Mucosa of rectum (tissue), 2 donors: ENCODE results near the gene CCDC171.
"Not testable (repeated sequence)": the region's sequence is repeated elsewhere in the genome, so short reads cannot be mapped to it uniquely, and the experiment has no call there.

ENCODE experiments used
- H3K27ac ChIP-seq, 2 donors: one replicate each; pipeline ENCODE4 v1.7.0; 2013; ENCODE audit warnings: inconsistent platforms in 2 of 2, low read depth in 2 of 2, low read length in 2 of 2
- H3K27me3 ChIP-seq, 2 donors: one replicate each; pipeline ENCODE4 v1.7.0; 2013; ENCODE audit warnings: low read length in 2 of 2; ENCODE audit not compliant: control insufficient read depth in 2 of 2, insufficient read depth in 2 of 2
- H3K36me3 ChIP-seq, 2 donors: one replicate each; pipeline ENCODE4 v1.7.0; 2013; ENCODE audit warnings: low read length in 2 of 2; ENCODE audit not compliant: control insufficient read depth in 2 of 2, insufficient read depth in 2 of 2
- H3K4me1 ChIP-seq, 2 donors: one replicate each; pipeline ENCODE4 v1.7.0; 2013; ENCODE audit warnings: low read length in 2 of 2, mild to moderate bottlenecking in 1 of 2; ENCODE audit not compliant: control insufficient read depth in 2 of 2, insufficient read depth in 2 of 2
- H3K4me3 ChIP-seq, 2 donors: one replicate each; pipeline ENCODE4 v1.7.0; 2013; ENCODE audit warnings: low read length in 2 of 2
- H3K9ac ChIP-seq, 2 donors: one replicate each; pipeline ENCODE4 v1.7.0; 2013; ENCODE audit warnings: low read length in 2 of 2, low read depth in 1 of 2, mild to moderate bottlenecking in 1 of 2
- H3K9me3 ChIP-seq, 2 donors: one replicate each; pipeline ENCODE4 v1.7.0; 2013; ENCODE audit warnings: low read length in 2 of 2; ENCODE audit not compliant: control insufficient read depth in 2 of 2
- donor health status: healthy.
- donor health status: Normal muscosa, but diverticular disease.

Gene CCDC171

DNA sequence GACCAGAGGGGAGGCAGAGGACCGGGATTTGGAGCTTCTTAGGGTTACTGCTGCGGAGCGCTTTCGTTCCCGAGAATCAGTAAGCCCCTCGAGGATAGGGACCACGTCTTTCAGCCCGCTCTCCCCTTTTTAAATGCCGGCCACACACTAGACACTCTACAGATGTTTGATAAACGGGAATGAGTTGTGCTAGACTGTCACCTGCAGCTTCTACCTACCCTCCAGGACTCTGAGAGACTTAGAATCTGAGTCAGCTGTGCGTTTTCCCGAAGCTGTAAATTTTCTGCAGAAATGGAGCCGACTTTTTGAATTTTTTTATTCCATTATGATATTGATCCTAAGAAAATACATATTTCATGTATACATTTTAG, 670 bp downstream of the CCDC171 start:
- Histone ChIP-seq H3K9ac (peak overlapping the region; percentile 87 to 92), H3K4me1 (peaks cover 11 to 20% of the 10 kb centered on the region in 2 donors), H3K36me3 (no peaks in the 10 kb centered on the region), H3K9me3 (no peaks in the 10 kb centered on the region), H3K27me3 (no peaks in the 10 kb centered on the region), H3K27ac (peak overlapping the region; percentile 82 to 85), H3K4me3 (peak overlapping the region; percentile 79 to 95)

DNA sequence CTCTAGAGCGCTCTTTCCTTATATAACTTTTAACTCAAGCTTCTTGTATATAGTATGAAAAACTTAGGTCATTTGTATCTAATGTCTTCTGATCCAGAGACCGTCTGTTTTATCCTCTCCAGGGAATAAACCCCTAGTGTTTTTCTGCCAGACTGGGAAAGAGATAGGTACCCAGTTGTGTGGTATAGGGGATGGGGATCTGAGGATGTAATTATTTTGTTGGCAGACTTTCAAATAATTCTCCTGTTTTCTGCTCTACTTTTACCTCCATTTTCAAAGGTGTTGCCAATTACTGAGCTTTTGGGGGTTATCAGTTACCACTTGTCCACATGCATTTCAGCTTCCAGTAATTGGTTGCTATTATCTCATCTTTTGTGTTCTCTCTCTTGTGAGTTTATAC, 17.9 kb downstream of the CCDC171 start:
- Histone ChIP-seq H3K36me3 (no peaks in the 10 kb centered on the region), H3K4me3 (no peak overlapping the region), H3K27me3 (no peaks in the 10 kb centered on the region), H3K4me1 (no peaks in the 10 kb centered on the region), H3K9ac (no peak overlapping the region), H3K9me3 (no peaks in the 10 kb centered on the region), H3K27ac (no peak overlapping the region)

DNA sequence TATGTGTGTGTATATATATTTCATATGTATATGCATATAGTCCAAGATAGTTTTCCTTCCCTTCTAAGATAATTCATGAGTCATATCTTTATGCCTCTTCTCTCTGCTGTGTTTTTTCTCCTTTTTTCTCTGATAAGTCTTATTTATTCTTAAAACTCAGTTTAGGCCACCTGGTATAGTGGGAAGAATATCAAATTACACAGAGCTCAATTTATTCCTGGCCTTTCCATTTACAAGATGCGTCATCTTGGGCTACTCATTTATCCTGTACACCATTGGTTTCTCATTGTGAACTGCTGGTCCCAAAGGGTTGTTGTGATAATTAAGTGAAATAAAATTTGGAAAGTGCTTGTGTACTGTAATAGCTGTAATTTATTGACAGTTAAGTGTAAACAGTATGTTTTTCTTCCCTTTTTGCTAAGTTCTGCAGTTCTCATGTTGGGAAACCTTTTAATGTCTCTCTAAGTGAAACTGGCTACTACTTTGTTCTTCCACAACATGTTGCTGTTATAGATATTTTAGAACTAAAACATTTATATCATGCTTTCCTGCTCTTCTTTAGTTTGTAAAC, 19.4 kb downstream of the CCDC171 start:
- no peak overlapping the region for H3K27ac ChIP-seq
- H3K9me3 ChIP-seq, result no peaks in the 10 kb centered on the region
- no peaks in the 10 kb centered on the region for H3K36me3 ChIP-seq
- H3K9ac ChIP-seq, result no peak overlapping the region
- H3K4me1 ChIP-seq, result no peaks in the 10 kb centered on the region
- no peaks in the 10 kb centered on the region for H3K27me3 ChIP-seq
- H3K4me3 ChIP-seq, result no peak overlapping the region

- Histone ChIP-seq H3K4me1 (no peaks in the 10 kb centered on the region), H3K4me3 (no peak overlapping the region), H3K27ac (no peak overlapping the region), H3K27me3 (no peaks in the 10 kb centered on the region), H3K36me3 (no peaks in the 10 kb centered on the region), H3K9ac (no peak overlapping the region), H3K9me3 (no peaks in the 10 kb centered on the region)
Measured at GRCh38 chr9:15576350-15577050, 23.7 kb downstream of the CCDC171 start.

DNA sequence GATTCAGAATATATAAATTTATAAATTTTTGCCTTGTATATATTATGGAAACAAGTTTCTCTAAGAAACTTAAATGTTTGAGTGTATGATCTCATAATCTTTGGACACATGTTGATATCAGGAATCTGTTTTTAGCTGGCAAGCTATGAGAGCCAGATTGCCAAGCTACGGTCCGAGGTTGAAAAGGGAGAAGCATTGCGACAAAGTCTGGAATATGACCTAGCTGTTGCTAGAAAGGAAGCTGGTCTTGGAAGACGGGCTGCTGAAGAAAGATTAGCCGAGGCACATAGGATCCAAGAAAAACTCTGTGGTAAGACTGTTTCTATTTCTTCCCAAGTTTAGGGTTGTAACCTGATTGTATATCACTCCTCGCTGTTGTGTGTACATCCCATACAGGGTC, 25.9 kb downstream of the CCDC171 start:
- H3K4me1 ChIP-seq, result no peaks in the 10 kb centered on the region
- no peak overlapping the region for H3K4me3 ChIP-seq
- H3K9ac ChIP-seq, result no peak overlapping the region
- H3K36me3 ChIP-seq, result no peaks in the 10 kb centered on the region
- H3K9me3 ChIP-seq, result no peaks in the 10 kb centered on the region
- no peak overlapping the region for H3K27ac ChIP-seq
- H3K27me3 ChIP-seq, result no peaks in the 10 kb centered on the region

GRCh38 chr9:15584379-15584778, 31.5 kb downstream of the CCDC171 start:
- H3K27me3 ChIP-seq, result no peaks in the 10 kb centered on the region

GRCh38 chr9:15592317-15592716, 39.5 kb downstream of the CCDC171 start:
- Histone ChIP-seq H3K36me3 (no peaks in the 10 kb centered on the region), H3K9me3 (no peaks in the 10 kb centered on the region), H3K4me1 (no peaks in the 10 kb centered on the region), H3K27ac (no peak overlapping the region), H3K27me3 (no peaks in the 10 kb centered on the region), H3K9ac (no peak overlapping the region), H3K4me3 (no peak overlapping the region)

More at GRCh38 chr9:15584379-15584778, 31.5 kb downstream of the CCDC171 start:
- no peaks in the 10 kb centered on the region for H3K4me1 ChIP-seq
- H3K9ac ChIP-seq, result no peak overlapping the region
- no peak overlapping the region for H3K27ac ChIP-seq
- H3K4me3 ChIP-seq, result no peak overlapping the region
- no peaks in the 10 kb centered on the region for H3K36me3 ChIP-seq
- no peaks in the 10 kb centered on the region for H3K9me3 ChIP-seq

GRCh38 chr9:15592940-15593339, 40.1 kb downstream of the CCDC171 start:
- H3K4me3 ChIP-seq, H3K4me1 ChIP-seq, H3K9ac ChIP-seq, H3K36me3 ChIP-seq, H3K27ac ChIP-seq, H3K27me3 ChIP-seq, H3K9me3 ChIP-seq: not testable (repeated sequence)

DNA sequence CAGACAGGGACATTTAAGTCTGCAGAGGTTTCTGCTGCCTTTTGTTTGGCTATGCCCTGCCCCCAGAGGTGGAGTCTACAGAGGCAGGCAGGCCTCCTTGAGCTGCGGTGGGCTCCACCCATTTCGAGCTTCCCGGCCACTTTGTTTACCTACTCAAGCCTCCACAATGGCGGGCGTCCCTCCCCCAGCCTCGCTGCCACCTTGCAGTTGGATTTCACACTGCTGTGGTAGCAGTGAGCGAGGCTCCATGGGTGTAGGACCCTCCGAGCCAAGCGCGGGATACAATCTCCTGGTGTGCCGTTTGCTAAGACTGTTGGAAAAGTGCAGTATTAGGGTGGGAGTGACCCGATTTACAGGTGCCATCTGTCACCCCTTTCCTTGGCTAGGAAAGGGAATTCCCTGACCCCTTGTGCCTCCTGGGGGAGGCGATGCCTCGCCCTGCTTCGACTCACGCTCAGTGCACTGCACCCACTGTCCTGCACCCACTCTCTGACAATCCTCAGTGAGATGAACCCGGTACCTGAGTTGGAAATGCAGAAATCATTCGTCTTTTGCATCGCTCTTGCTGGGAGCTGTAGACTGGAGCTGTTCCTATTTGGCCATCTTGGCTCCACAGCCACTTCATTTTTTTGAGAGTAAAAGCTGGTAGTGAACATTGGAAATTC, 48.0 kb downstream of the CCDC171 start:
- H3K27ac ChIP-seq, H3K36me3 ChIP-seq, H3K4me1 ChIP-seq, H3K9ac ChIP-seq, H3K27me3 ChIP-seq, H3K4me3 ChIP-seq, H3K9me3 ChIP-seq: not testable (repeated sequence)

- no peaks in the 10 kb centered on the region for H3K36me3 ChIP-seq
- H3K4me3 ChIP-seq, result no peak overlapping the region
- no peaks in the 10 kb centered on the region for H3K27me3 ChIP-seq
- no peaks in the 10 kb centered on the region for H3K4me1 ChIP-seq
- no peak overlapping the region for H3K9ac ChIP-seq
- H3K9me3 ChIP-seq, result no peaks in the 10 kb centered on the region
- H3K27ac ChIP-seq, result no peak overlapping the region
Measured at GRCh38 chr9:15606643-15607472, 54.0 kb downstream of the CCDC171 start.
